ENCODE data around the gene ISG20. TPM values are rescaled to one million over a fixed set of nuclear protein-coding genes. Genes with fewer than 3 reads are reported as not detected.
A peak's percentile ranks its signal among the peaks of the same experiment; 100 is the strongest.

Gene ISG20
- total RNA-seq, 1 donor from 2014 or later, result 0.65 TPM

DNA sequence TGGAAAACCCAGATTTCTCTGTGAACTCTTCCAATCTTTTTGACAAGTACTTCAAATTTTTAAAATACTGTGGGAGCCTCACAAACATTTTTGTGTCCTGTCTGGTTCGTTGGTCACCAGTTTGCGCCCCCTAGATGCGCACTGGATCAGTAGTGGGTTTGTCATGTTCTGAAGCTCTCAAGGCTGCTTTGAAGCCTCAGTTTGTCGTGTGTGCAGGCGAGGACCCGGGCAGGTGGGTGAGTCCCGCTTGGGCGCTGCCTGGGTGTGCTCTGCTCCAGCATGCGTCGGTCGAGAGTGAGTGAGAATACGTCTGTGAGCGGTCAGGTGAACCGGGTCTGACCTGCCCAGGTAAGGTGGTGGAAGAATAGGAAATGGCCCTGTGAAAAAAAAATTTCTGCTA lies 34.9 kb upstream of the ISG20 start:
- no peak overlapping the region for H2AFZ ChIP-seq (replicated peaks)
- Mint-ChIP-seq H3K9me3 (no peaks in the 10 kb centered on the region), H3K4me3 (peak overlapping the region; percentile 86), H3K4me1 (peaks cover 32% of the 10 kb centered on the region), H3K27ac (no peak overlapping the region), H3K27me3 (ENCODE audit: insufficient read depth, low read depth) (peaks cover 45% of the 10 kb centered on the region), H3K36me3 (no peaks in the 10 kb centered on the region)
- no peak overlapping the region for H3K9ac ChIP-seq
- DNase-seq (ENCODE audit: low spot score), result peak; percentile 34
- peaks cover 19% of the 10 kb centered on the region for H3F3A ChIP-seq (ENCODE audit: low read depth)
- TF ChIP-seq, protein P1, sequence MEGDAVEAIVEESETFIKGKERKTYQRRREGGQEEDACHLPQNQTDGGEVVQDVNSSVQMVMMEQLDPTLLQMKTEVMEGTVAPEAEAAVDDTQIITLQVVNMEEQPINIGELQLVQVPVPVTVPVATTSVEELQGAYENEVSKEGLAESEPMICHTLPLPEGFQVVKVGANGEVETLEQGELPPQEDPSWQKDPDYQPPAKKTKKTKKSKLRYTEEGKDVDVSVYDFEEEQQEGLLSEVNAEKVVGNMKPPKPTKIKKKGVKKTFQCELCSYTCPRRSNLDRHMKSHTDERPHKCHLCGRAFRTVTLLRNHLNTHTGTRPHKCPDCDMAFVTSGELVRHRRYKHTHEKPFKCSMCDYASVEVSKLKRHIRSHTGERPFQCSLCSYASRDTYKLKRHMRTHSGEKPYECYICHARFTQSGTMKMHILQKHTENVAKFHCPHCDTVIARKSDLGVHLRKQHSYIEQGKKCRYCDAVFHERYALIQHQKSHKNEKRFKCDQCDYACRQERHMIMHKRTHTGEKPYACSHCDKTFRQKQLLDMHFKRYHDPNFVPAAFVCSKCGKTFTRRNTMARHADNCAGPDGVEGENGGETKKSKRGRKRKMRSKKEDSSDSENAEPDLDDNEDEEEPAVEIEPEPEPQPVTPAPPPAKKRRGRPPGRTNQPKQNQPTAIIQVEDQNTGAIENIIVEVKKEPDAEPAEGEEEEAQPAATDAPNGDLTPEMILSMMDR (IDR thresholded peaks at IDR 0.05), result peak; percentile 47
- no peak for TF ChIP-seq EZH2phosphoT487 (IDR thresholded peaks at IDR 0.05)
- H3K27ac ChIP-seq, result no peak overlapping the region
- H3K4me2 ChIP-seq, result peak overlapping the region; percentile 81
- peaks cover 34% of the 10 kb centered on the region for H4K20me1 ChIP-seq (ENCODE audit: low read depth)
- peaks cover 85% of the 10 kb centered on the region for H3K27me3 ChIP-seq
- H3K36me3 ChIP-seq, result no peaks in the 10 kb centered on the region
- H3K79me2 ChIP-seq (ENCODE audit: low read depth), result no peaks in the 10 kb centered on the region
- peaks cover 19% of the 10 kb centered on the region for H3K4me1 ChIP-seq
- no peaks in the 10 kb centered on the region for H3K9me3 ChIP-seq (ENCODE audit: low read depth)
- H3K4me3 ChIP-seq, result peak overlapping the region; percentile 49

DNA sequence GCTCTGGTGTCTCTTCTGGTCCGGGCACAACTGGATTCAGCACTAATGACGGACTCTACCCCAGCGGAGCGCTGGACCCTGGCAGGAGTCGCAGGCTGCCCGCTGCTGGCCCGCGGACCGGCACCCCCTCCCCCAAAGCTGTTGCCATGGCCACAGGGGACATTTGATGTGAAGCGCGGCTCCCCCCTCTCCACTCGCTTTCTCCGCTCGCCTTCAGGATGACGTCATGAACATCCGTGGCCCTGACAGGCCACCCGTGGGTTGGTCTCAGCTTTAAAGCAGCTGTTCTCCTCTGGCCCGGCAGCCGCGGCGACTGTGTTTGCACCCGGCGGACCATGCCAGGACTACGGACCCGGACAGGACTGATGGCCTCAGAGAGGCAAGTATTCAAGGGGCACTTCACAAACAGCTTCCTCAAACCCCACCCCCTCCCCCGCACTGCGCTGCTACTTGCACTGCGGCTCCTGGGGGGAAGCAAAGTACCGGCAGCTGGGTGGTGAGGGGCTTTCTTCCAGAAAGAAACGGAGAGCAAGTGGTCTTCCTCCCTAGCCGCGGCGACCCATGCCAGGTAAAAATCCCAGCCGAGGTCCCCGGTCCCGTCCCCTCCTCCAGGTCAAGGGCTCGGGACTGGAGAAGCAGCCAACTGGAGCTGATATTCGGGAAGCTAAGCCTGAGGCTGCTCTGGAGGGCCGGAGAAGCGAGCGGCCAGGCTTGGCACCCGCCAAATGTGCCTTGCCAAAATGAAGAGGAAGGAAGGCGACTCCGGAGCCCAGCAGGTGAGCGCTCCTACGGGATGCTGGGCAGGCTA lies 34.2 kb upstream of the ISG20 start:
- H2AFZ ChIP-seq (replicated peaks), result no peak overlapping the region

DNA sequence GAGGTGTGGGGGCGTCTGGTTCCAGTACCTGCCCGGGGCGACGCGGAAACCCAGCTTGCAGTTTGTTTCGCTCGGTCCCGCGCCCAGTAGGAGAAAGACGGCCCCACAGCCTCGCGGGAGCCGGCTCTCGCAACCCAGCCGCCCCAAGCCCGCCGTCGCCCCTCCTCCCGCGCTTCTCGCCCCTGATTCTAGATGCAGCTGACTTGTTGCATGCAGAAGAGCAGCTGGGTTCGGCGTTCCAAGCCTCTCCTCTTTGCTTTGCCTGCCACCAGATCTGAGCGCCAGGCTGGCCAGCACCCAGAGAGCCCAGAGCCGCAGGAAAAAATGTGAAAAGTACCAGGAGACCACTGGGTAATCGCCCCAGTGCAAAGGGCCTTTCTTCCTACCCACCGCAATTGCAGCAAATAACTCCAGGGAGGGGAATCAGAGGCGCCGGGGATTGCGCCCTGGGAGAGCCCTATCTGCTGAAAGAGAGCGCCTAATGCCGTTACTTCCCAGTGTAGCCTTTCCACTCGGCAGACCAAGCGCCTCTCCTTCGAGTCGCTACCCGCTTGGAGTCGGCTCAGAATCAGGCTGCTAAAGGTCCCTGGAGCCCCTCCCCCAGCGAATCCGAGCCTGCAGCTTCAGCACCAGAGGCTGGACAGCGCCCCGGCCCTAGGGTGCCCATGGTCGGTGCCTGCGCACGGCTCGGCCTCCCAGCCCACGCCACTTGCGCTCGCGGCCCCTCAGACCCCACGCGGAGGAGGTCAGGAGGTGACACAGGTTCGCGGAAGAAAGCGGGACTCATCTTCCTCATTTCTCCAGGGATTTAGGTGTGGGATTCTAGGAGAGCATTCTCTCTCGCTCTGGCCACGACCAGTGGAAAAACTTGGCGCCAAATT lies 33.4 kb upstream of the ISG20 start:
- Mint-ChIP-seq H3K36me3 (no peaks in the 10 kb centered on the region), H3K27ac (no peak overlapping the region), H3K27me3 (ENCODE audit: insufficient read depth, low read depth) (peaks cover 52% of the 10 kb centered on the region), H3K4me3 (peak overlapping the region; percentile 86), H3K4me1 (peaks cover 44% of the 10 kb centered on the region), H3K9me3 (no peaks in the 10 kb centered on the region)
- peaks cover 37% of the 10 kb centered on the region for H4K20me1 ChIP-seq (ENCODE audit: low read depth)
- no peak overlapping the region for H3K27ac ChIP-seq
- peak; percentile 93 for DNase-seq (ENCODE audit: low spot score)
- H3F3A ChIP-seq (ENCODE audit: low read depth), result peaks cover 34% of the 10 kb centered on the region
- no peaks in the 10 kb centered on the region for H3K36me3 ChIP-seq
- peak overlapping the region; percentile 81 for H3K4me2 ChIP-seq
- H3K79me2 ChIP-seq (ENCODE audit: low read depth), result no peaks in the 10 kb centered on the region
- H3K9me3 ChIP-seq (ENCODE audit: low read depth), result no peaks in the 10 kb centered on the region
- peak overlapping the region; percentile 49 for H3K4me3 ChIP-seq
- no peak overlapping the region for H2AFZ ChIP-seq (replicated peaks)
- no peak overlapping the region for H3K9ac ChIP-seq
- H3K27me3 ChIP-seq, result peaks cover 93% of the 10 kb centered on the region
- H3K4me1 ChIP-seq, result peaks cover 34% of the 10 kb centered on the region
- peak; percentile 76 for TF ChIP-seq EZH2phosphoT487 (IDR thresholded peaks at IDR 0.05)
- TF ChIP-seq, protein P1 (IDR thresholded peaks at IDR 0.05), result no peak
- peak; percentile 54 for TF ChIP-seq EZH2 (IDR thresholded peaks at IDR 0.05)

More for the DNA sequence above, 34.2 kb upstream of the ISG20 start:
- H3K27ac Mint-ChIP-seq, result no peak overlapping the region
- no peaks in the 10 kb centered on the region for H3K9me3 Mint-ChIP-seq
- Histone ChIP-seq H3K4me2 (peak overlapping the region; percentile 81), H4K20me1 (ENCODE audit: low read depth) (peaks cover 34% of the 10 kb centered on the region), H3K4me3 (peak overlapping the region; percentile 49), H3K27me3 (peaks cover 92% of the 10 kb centered on the region), H3K36me3 (no peaks in the 10 kb centered on the region), H3K27ac (no peak overlapping the region), H3K9me3 (ENCODE audit: low read depth) (no peaks in the 10 kb centered on the region), H3F3A (ENCODE audit: low read depth) (peaks cover 26% of the 10 kb centered on the region), H3K4me1 (peaks cover 26% of the 10 kb centered on the region), H3K9ac (no peak overlapping the region), H3K79me2 (ENCODE audit: low read depth) (no peaks in the 10 kb centered on the region)
- H3K4me3 Mint-ChIP-seq, result peak overlapping the region; percentile 86
- H3K36me3 Mint-ChIP-seq, result no peaks in the 10 kb centered on the region
- H3K27me3 Mint-ChIP-seq (ENCODE audit: insufficient read depth, low read depth), result peaks cover 50% of the 10 kb centered on the region
- peak; percentile 61 for DNase-seq (ENCODE audit: low spot score)
- TF ChIP-seq, protein P1 (IDR thresholded peaks at IDR 0.05), result no peak
- TF ChIP-seq EZH2 (IDR thresholded peaks at IDR 0.05) (peak; percentile 81), EZH2phosphoT487 (IDR thresholded peaks at IDR 0.05) (no peak)
- H3K4me1 Mint-ChIP-seq, result peaks cover 39% of the 10 kb centered on the region
